SIG-M5 treated with dmso at 0.1 percent for 504 hours (cell line): ENCODE data around the gene GYS2.
"Not testable (repeated sequence)": the region's sequence is repeated elsewhere in the genome, so short reads cannot be mapped to it uniquely, and the experiment has no call there.

Experiments
- DNase-seq: peaks from one replicate; lab custom pipeline; 2025; ENCODE audit not compliant: unreplicated experiment; lab: John Stamatoyannopoulos, UW

The GYS2 gene

DNA sequence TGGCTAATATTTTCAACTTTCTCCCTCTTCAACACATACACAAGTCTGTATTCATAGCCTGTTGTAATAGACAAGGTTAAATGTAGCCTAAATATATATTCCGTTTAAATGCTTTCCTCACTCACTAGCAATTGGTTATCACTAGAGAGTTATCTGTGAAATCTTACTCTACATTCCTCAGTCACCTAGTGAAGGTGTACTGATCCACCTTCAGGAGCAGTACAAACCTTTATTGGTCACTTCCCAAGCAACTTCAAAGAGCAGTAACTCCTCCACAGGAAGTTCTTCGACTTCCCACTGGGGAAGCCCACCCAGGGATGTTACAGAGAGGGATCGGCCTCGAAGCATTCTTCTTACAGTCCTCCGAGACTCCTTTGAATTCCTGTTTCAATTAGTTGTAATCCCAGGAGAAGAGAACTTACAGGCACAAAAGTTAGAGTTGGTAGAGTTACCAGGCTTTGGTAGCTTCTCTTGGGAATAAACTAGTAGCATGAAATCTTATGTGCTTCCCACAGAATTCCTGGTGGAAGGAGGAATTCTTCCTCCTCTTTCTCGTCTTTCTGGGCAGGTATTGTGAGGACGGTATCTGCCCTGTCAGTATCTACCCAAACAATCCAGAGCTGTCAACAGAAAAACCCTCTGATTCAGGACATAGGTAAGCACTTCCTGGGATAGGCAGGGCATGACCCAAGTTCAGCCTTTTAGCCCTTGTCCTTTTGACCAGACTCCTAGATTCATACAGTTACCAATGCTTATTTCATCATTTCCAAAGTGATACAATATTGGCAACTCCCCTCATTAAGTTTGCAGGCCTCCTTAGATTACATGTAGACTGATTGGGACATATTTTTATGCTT lies at the start of gene GYS2:
Gene GYS2, minus strand, starts transcription at position 603 of the 857 bp plus-strand sequence. Its CDS starts 255 bp downstream, at position 348.
- no peak for DNase-seq

DNA sequence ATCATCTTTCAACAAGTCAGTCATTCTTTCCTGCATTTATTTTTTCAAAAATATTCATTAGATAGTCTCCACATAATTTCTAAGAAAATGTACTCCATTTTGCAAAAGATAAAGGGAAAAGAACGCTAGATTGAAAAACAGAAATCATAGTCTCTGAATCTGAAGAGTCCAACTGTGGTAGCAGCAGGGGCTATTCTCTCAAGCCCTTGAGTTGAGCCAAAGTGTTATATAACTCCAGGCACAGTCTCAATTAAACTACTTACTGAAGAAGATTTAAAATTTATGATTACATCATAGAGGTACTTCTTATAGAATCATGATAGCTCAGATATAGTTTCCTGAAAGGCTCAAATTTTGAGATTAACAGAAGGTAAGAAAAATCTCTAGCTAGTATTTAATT lies 47.2 kb upstream of the GYS2 start:
- DNase-seq, result no peak

DNA sequence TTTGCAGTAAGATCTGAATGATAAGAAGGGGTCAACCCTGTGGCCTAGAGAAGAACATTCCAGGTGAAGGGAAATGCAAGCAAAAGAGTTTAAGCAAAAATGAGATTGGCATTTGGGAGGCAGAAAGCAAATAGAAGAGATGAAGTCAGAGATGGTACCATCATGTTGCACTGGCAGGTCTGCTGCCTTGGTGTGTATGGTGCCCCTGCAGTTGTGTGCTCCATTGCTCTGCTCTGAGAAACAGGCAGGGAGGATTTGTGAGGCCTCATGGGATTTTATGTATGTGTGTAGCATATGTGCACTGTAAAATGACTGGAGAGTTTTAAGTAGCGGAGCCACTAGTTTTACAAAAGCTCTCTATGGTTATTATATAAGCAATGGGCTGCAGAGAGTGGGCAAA lies 46.4 kb upstream of the GYS2 start:
- DNase-seq, result no peak

DNA sequence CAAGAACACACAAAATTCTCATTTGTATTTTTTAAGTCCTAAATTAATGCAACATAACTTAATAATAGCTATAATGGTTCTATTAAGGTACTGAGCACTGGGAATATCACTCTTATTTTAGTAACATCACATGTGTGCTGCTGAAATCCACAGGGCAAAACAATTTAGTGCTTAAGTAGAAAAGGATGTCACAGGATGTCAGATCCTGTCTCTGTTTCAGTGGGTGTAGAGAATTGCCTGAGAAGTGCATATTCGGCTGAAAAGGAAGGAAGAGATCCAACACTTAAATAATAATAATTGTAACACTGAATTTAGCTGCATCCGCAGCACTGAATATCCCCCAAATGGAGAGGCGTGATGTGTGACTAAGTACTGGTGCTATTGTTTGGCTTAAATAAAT lies 44.4 kb upstream of the GYS2 start:
- DNase-seq, result no peak

DNA sequence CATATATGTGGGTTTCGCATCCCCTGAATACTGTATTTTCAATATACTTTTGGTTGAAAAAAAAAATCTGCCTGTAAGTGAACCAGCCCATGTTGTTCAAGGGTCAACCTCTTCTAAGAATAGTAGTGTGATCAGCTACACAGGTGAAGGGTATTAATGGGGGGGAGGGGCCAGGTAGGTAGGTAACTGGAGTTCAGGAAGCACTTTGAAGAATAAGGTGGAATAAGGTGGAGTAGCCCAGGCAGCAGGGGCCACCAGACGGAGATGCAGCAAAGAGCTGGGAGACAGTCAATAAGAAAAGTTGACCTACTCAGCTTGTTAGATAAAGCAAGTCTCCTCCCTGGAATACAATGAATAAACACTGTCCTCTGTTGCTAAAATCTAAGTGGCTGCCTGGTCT lies 43.7 kb upstream of the GYS2 start:
- DNase-seq, result no peak

DNA sequence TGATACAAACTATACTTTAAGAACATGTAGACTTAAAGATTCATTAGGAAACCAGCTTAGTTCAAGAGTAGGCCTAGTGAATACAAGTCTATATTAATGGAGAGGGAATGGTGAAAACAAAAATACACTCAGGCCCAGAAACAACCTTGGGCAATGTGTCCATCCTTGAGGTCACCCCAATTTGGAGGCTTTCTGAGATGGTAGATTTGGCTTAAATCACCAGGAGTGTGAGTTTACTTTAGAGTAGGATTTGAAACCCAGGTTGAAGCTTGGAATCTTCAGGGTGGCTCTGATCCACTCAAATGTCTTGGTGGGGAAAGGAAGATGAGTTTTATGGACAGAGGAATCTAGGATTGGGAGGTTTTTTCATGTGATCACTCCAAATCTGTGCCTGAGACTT lies 42.5 kb upstream of the GYS2 start:
- no peak for DNase-seq

DNA sequence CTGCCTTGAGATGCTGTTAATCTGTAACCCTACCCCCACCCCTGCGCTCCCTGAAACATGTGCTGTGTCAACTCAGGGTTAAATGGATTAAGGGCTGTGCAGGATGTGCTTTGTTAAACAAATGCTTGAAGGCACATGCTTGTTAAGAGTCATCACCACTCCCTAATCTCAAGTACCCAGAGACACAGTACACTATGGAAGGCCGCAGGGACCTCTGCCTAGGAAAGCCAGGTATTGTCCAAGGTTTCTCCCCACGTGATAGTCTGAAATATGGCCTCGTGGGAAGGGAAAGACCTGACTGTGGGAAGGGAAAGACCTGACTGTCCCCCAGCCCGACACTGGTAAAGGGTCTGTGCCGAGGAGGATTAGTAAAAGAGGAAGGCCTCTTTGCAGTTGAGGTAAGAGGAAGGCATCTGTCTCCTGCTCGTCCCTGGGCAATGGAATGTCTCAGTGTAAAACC lies 40.4 kb upstream of the GYS2 start:
- DNase-seq, result not testable (repeated sequence)

DNA sequence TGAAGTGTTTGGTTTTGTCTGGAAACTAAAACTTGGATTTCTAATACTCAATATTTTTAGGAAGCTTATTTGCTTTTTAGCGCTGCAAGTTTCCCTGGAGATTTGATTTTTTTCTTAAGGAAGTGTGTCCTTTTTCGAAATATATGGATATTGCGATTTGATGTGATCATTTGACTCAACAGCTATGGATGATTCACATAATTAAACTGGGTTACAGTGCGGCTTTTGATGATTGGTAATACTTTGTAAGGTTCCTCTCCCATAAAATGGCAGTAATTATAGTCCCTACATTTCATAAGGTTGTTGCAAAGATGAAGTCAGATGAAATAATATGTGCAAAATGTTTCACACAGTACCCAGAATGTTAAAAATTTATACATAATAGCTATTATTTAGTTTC lies 39.9 kb upstream of the GYS2 start:
- DNase-seq, result no peak

DNA sequence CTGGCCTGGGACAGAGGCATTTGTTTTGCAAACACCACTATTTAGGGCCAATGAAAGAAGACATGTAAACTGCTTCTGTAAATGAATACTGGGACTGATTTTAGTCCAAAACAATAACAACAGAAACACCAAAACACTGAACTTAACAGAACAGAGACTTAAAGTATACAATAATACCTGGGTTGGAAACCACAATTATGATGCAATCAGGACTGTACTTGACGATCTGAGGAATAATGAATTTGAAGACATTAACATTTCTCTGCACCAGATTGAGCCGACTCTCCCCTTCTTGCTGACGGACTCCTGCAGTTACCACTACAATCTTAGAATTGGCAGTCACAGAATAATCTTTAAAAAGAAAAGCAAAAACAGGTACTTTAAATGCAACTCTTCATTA lies 39.1 kb upstream of the GYS2 start:
- no peak for DNase-seq

DNA sequence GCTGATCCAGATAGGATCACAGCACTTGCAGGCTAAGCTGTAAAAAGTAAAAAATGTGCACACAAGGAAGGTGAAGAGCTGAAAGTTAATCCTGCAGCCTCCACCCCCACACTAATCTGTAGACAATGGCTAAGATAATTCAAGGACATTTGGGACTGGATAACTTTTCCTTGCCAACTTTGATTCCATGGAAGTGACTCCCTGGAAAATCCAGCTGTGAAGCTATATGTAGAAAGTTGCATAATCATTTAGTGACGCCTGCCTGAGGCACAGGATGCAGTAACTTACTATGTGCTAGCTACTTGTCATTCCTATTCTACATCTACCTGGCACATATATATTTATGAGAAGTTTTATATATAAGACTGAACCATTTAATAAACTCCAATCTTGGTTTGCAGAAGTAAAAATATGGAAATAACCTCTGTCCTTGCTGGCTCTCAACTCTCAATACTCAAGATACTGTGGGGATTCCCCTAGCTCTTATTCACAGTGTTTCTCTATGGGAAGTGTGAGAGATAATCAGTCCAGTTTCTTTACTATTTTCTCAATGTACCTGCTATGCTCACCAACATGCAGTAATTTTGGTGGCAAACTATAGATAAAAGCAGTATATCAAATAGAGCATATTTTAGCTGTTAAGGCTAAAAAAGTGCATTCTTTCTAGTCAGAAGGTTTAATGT lies 38.2 kb upstream of the GYS2 start:
- no peak for DNase-seq

DNA sequence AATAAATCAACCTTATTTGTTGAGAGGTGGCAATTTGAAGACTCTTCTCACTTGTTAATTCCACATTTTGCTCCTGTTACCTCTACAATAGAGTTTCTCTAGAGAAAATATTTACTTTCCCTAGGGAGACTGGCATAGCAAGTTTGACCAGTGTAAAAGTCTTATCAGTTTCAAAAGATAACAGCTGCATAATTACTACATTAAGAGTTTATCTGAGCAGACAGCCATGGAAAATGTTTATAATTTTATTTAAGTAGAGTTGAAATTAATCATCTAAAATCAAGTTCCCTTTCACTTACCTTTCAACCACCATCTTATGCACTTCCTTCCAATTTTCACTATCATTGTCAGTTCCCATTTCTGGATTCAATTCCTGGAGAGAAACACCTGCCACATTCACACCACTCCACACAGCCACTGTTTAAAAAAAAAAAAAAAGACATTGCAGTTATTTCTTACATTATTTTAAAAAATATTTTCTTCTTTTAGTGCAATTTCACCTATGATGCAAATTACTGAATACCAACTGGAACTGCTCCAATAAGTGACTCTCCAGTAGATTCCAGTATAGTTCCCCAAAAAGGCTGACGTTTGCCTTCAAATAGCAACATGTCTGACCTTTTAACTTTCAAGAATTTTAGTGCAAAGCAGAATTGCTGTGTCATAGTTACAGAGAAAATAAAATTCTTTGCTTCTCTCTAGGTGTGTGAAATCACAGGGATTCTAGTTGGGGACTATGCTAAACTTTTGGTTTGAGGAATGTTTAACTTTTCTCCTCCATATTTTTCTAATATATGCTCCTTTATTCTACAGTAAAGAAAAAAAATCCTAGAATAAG lies 33.6 kb upstream of the GYS2 start:
- DNase-seq, result no peak

DNA sequence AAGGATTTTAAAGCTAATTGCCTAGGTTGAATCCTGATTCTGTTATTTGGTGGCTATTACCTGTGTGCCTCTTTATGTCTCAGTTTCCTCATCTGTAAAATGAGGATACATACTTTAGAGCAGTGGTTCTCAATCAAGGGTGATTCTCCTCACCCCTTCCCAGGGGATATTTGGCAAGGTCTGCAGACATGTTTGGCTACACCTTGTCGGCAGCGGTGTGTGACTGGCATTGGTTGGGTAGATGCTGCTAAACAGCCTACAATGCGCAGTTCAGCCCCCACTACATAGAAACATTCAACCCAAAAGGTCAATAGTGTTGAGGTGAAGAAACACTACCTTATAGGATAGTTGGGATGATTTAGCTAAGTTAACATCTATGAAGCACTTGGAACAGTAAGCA lies 29.6 kb upstream of the GYS2 start:
- no peak for DNase-seq

DNA sequence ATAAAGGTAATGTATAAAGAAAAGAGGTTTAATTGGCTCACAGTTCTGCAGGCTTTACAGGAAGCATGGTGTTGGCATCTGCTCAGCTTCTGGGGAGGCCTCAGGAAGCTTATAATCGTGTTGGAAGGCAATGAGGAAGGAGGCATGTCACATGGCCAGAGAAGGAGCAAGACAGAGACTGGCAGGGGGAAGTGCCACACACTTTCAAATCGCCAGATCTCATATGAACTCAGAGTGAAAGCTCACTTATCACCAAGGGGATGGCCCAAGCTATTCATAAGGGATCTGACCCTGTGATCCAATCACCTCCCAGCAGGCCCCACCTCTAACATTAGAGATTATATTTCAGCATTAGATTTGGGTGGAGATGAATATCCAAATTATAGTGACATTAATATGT lies 26.7 kb upstream of the GYS2 start:
- peak; percentile 62 for DNase-seq

DNA sequence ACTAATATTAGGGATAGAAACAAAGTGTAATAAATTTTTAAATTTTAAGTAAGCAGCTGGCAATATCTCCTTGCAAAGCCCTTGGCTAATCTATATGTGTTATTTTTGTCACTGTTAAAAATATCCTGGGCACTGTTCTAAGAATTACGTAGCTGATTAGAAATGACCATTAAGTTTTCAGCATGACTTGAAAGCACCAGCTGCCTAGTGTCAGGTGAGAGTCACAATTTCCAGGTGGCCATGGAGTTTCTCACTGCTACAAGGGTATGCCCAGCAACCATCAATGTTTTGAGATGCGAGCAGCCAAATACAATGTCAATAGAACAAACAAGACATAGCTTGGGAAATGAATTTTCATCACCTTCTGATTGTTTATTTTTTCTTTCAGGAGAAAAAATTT lies 23.3 kb upstream of the GYS2 start:
- DNase-seq, result no peak

DNA sequence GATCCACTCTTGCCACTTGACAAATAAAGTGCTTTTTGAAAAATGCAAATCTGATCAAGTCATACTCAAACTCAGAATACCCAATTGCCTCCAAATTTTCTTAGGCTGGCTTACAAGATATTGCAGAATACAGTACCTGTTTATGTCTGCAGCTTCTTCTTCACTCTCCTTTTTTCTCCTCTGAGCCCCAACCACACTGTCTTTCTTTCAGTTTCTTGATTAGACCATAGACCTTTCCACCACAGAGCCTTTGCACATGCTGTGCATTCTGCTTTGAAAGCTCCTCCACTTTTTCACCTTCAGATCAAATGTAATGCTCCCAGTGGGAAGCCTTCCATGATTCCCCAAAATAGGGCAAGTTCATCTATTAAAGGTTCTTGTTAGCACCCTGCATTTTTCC lies 13.9 kb upstream of the GYS2 start:
- DNase-seq, result no peak

DNA sequence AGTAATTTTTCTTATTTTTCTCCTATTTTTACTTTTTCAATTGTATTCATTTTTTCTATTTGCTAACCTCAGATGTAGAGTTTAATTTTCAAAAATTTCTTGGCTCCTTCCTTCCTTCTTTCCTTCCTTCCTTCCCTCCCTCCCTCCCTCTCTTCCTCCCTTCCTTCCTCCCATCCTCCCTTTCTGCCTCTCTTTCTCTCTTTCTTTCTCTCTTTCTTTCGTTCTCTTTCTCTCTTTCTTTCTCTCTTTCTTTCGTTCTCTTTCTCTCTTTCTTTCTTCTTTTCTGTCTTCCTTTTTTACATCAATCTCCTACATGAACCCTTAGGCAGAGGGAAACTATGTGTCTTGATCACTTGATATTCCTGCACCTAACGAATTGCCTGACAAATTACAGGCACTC lies 12.4 kb upstream of the GYS2 start:
- no peak for DNase-seq

DNA sequence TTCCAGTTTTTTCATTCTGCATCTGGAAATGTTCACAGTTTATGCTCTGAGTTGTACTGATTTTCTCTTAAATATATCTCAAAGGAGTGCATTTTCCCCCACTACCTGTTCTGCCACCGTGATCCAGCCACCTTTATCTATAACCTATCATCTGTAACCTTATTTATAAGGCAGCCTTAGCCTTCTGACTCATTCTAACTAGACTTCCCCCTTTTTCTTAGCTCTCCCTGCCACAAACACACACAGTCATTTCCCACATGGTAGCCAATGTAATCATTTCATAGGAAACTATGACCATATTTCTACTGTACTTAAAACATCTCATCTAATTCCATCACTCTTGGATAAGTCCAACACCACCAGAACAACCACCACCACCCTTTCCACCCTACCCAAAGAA lies 10.8 kb upstream of the GYS2 start:
- DNase-seq, result peak; percentile 94

DNA sequence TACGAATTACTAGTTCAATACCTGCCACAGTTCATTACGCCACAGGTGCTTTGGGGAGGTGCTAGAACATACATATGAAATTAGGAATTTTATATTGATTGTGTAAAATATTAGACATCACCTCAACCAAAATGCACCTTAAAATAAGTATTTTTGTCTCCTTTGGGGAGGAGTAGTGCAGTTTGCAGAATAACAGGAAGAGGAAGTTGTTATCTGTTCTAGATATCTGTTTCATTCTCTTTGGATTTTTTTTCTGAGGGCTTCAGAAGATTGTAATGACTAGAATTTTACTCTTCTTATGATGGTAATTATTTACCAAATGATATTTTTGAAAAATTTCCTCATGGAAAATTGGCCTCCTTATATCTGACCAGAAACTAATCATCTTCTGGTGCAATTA lies 9.9 kb upstream of the GYS2 start:
- peak; percentile 67 for DNase-seq

DNA sequence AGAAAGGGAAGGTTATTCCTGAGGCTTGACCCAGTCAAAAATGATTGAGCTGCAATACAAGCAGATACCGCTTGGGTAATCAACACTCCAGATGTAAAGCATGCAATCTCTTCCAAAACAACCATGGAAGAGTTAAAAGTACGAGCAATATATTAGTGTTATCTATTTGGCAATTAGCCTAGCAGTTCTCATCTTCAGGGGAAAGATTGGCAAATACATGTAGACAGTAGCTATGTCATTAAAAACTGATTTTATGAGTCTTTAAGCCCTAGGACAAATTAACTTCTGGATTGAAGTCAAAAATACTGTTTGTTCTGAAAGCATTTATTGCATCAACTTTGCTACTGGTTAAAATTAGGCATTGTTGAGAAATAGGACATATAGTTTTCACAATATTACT lies 9.3 kb upstream of the GYS2 start:
- peak; percentile 73 for DNase-seq

DNA sequence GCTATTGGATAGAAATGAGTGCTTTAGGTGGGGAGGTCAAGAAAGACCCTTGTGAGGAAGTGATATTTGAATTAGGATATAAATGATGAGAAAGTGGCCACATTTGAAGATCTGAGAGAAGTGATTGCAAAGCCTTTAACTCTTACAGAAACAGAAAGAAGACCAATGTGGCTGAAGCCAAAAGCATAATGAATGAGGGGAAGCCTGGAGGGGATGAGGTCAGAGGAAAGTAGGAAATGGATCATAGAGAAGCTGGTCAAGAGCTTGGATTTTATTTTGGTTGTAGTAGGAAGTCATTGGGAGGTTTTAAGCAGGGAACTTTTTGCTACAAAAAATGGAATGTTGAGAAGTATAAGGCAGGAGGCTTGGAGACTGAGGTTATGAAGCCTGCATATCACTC lies 3.5 kb upstream of the GYS2 start:
- DNase-seq, result no peak

DNA sequence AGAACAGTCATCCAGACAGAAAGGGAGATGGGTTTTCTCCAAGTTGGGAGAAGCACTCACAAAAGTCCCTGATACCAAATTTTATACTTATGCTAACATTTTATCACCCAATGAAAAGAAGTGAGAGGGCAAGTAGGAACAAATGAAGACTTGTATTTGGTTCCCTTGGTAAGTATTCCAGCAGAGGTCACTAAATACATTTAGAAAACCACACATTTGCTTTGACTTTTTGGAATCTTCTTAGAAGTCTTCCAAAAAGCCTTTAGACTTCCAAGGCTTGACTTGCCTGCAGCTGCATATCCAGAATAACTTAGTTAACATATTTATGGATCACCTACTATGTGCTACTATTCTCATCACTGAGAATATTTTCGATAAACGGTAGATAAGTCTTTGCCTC lies 3.1 kb upstream of the GYS2 start:
- DNase-seq, result no peak

DNA sequence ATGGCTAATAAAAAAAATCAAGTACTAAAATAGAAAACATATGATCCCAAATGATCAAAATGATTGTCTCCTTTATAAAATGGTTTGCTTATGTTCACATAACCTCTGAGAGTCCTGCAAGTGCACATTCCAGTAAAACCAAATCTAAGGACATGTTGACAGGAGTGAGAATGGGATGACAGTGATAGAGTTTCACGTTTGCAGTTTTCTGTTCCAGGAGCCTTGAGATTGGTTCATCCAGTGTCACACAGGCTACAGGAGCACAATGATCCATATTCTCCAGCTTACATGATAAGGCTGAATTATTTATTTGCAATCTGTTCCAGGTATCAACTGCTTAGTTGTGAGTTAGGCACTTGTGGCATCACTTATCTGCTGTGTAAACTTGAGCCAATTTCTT lies 1.5 kb upstream of the GYS2 start:
- no peak for DNase-seq
